Tibial nerve (tissue), 4 donors: ENCODE measurements around the gene USP47.

Experiments used
- CTCF ChIP-seq, 5 experiments: fragments of 200-600 bp in 3 of 5; fragments of 450-650 bp in 2 of 5; sonication (generic) in 3 of 5; IDR thresholded peaks; one replicate each; pipeline ENCODE4 v1.5.1; 2016 to 2019; ENCODE audit warnings: antibody characterized with exemption in 5 of 5, mild to moderate bottlenecking in 3 of 5, moderate library complexity in 2 of 5
- EP300 ChIP-seq, 2 donors: sonication (generic); formaldehyde crosslinking; IDR thresholded peaks; one replicate each; pipeline ENCODE4 v1.6.1; 2017; ENCODE audit warnings: antibody characterized with exemption in 2 of 2, mild to moderate bottlenecking in 1 of 2

GRCh38 chr11:11960687-11961086 is 118.9 kb downstream of the USP47 start:
- no peak for TF ChIP-seq EP300 (IDR thresholded peaks at IDR 0.05)
- no peak for TF ChIP-seq CTCF (IDR thresholded peaks at IDR 0.05)
